GM18502 (cell line): ENCODE measurements around the gene GLYATL3.

Experiments
- ATAC-seq: cut with Tn5 transposase; IDR thresholded peaks from one replicate; pipeline ENCODE4 v1.9.1; 2021; ENCODE audit warnings: mild to moderate bottlenecking; ENCODE audit not compliant: unreplicated experiment, poor library complexity

Gene GLYATL3

GRCh38 chr6:49543087-49543858 lies 43.5 kb downstream of the GLYATL3 start:
- no peak for ATAC-seq

GRCh38 chr6:49546331-49546730 lies 46.6 kb downstream of the GLYATL3 start:
- no peak for ATAC-seq

GRCh38 chr6:49548613-49549304 lies 49.0 kb downstream of the GLYATL3 start:
- no peak for ATAC-seq

GRCh38 chr6:49549691-49550491 lies 50.2 kb downstream of the GLYATL3 start:
- ATAC-seq = no peak

- ATAC-seq = peak; percentile 68
Observed at GRCh38 chr6:49550492-49551077, 50.9 kb downstream of the GLYATL3 start, which contains the start of gene C6orf141. TSS of gene C6orf141 (plus strand) at chr6:49550668. CDS start at chr6:49550793, 125 bp downstream.

GRCh38 chr6:49551078-49551865 lies 51.5 kb downstream of the GLYATL3 start:
- peak; percentile 54 for ATAC-seq

GRCh38 chr6:49551866-49552129 lies 52.1 kb downstream of the GLYATL3 start:
- ATAC-seq = peak; percentile 59

GRCh38 chr6:49552596-49552995 lies 52.9 kb downstream of the GLYATL3 start:
- ATAC-seq = no peak

- ATAC-seq = no peak
Observed at GRCh38 chr6:49553384-49553783, 53.7 kb downstream of the GLYATL3 start.

GRCh38 chr6:49555951-49556350 lies 56.2 kb downstream of the GLYATL3 start:
- ATAC-seq = no peak

GRCh38 chr6:49556429-49556837 lies 56.7 kb downstream of the GLYATL3 start:
- ATAC-seq = no peak

- ATAC-seq = no peak
Observed at GRCh38 chr6:49557177-49557576, 57.5 kb downstream of the GLYATL3 start.

- no peak for ATAC-seq
Observed at GRCh38 chr6:49558238-49558637, 58.5 kb downstream of the GLYATL3 start.

- ATAC-seq = no peak
Observed at GRCh38 chr6:49563006-49563886, 63.5 kb downstream of the GLYATL3 start.

GRCh38 chr6:49564552-49564951 lies 64.8 kb downstream of the GLYATL3 start:
- ATAC-seq = no peak

- ATAC-seq = no peak
Observed at GRCh38 chr6:49565261-49565660, 65.5 kb downstream of the GLYATL3 start.

- no peak for ATAC-seq
Observed at GRCh38 chr6:49565855-49566254, 66.1 kb downstream of the GLYATL3 start.

- no peak for ATAC-seq
Observed at GRCh38 chr6:49570474-49571079, 70.9 kb downstream of the GLYATL3 start.

GRCh38 chr6:49576618-49577017 lies 76.9 kb downstream of the GLYATL3 start:
- ATAC-seq = no peak
